Adrenal gland (tissue), 12 donors: Measurements from ENCODE around the gene IGF2. TPM values are rescaled to one million over a fixed set of nuclear protein-coding genes. Genes with fewer than 3 reads are reported as not detected.
"Not testable (repeated sequence)": the region's sequence is repeated elsewhere in the genome, so short reads cannot be mapped to it uniquely, and the experiment has no call there.

Source experiments
- DNase-seq, 7 donors: peaks; one replicate each; pipeline ENCODE4 v3.0.0-alpha.2; 2019 to 2020
- H3K27ac ChIP-seq, 5 donors: fragments of 200-600 bp; sonication (generic) in 4 of 5; 1 replicate in 3 of 5; 2 replicates in 2 of 5; pipeline versions ENCODE4 v1.5.1 to v1.8.0; 2016 to 2020; ENCODE audit warnings: mild to moderate bottlenecking in 1 of 5
- H3K27me3 ChIP-seq: fragments of 200-600 bp; 2 replicates; pipeline ENCODE4 v1.8.0; 2021
- H3K36me3 ChIP-seq, 2 donors: fragments of 200-600 bp; replicated peaks in 1 of 2; 1 replicate in 1 of 2; 2 replicates in 1 of 2; pipeline versions ENCODE4 v1.5.1 to v1.8.0; 2018 to 2022
- H3K4me1 ChIP-seq, 2 donors: fragments of 200-600 bp; replicated peaks in 1 of 2; 1 replicate in 1 of 2; 2 replicates in 1 of 2; pipeline versions ENCODE4 v1.5.1 to v1.8.0; 2018 to 2021
- H3K4me3 ChIP-seq, 4 donors: fragments of 200-600 bp; sonication (generic) in 3 of 4; one replicate each; pipeline ENCODE4 v1.5.1; 2016 to 2018
- H3K9me3 ChIP-seq, 3 donors: fragments of 200-600 bp; sonication (generic) in 1 of 3; replicated peaks in 1 of 3; 1 replicate in 2 of 3; 2 replicates in 1 of 3; pipeline versions ENCODE4 v1.5.1 to v1.8.0; 2016 to 2021
- CTCF ChIP-seq, 6 experiments: fragments of 450-650 bp in 4 of 6; fragments of 200-600 bp in 2 of 6; sonication (generic) in 1 of 6; IDR thresholded peaks; 1 replicate in 5 of 6; 2 replicates in 1 of 6; pipeline versions ENCODE4 v1.5.1 to v1.8.0; 2016 to 2021; ENCODE audit warnings: antibody characterized with exemption in 6 of 6, mild to moderate bottlenecking in 2 of 6, moderate library complexity in 1 of 6
- POLR2A ChIP-seq, 2 donors: fragments of 450-650 bp; IDR thresholded peaks; one replicate each; pipeline ENCODE4 v1.6.1; 2017; ENCODE audit warnings: antibody characterized with exemption in 2 of 2, mild to moderate bottlenecking in 2 of 2, moderate library complexity in 1 of 2
- WGBS, 4 donors: extraction: QIAGEN DNeasy Blood & Tissue Kit in 2 of 4; methylation state at CpG; one replicate each; pipeline versions ENCODE4 v1.1.5 to v1.1.7; 2013 to 2017; 5-methylcytosine and 5-hydroxymethylcytosine counted together
- intact Hi-C, 2 donors: fragments of 100-400 bp; cut with DNase I; formaldehyde crosslinking; loops; one replicate each; pipeline versions ENCODE4 v1.14.1 to v1.15.0; 2022 to 2023
- polyA plus RNA-seq, 3 donors: library from polyadenylated mRNA; stranded (reverse); fragments of 200-250 nt in 2 of 3; fragments of 350-450 nt in 1 of 3; fragmentation: Illumina TruSeq in 1 of 3; extraction: RNeasy Lipid Tissue Mini Kit (QIAGEN cat#74804) in 1 of 3; gene quantifications; one replicate each; pipeline ENCODE4 v1.2.3, GENCODE V29; 2013 to 2014
- total RNA-seq, 9 donors: library from RNA; depleted of rRNA in 4 of 9; stranded (reverse); fragments of >200 nt in 4 of 9; fragments of 120-200 nt in 1 of 9; fragmentation: NEBNext Ultra II Directional in 1 of 9; extraction: Animal tissue kit (Norgen Biotek cat#: 25700) in 1 of 9; gene quantifications; one replicate each; pipeline versions ENCODE4 v1.1.0 to v1.2.4, GENCODE V29; 2013 to 2023
- donor health status: healthy with polysubstance abuse.
- donor health status: Bipolar disorder and iron deficiency.
- donor health status: DM: yes; HTN: yes; CAD: no.
- donor health status: DM: no; HTN: no; CAD: no.
- donor health status: DM: no; HTN: no; CAD: no.
- donor health status: DM: yes; HTN: yes; CAD: no.

Gene IGF2
- total and polyA plus RNA-seq, 12 donors = 41.8 to 693 (median 119) TPM

- no peak for DNase-seq
- intact Hi-C loops = no loop called here
- no peak for TF ChIP-seq CTCF (IDR thresholded peaks at IDR 0.05)
- TF ChIP-seq POLR2A (IDR thresholded peaks at IDR 0.05) = no peak
- Histone ChIP-seq H3K4me1 (no peaks in the 10 kb centered on the region), H3K4me3 (no peak overlapping the region), H3K9me3 (no peaks in the 10 kb centered on the region), H3K27ac (no peak overlapping the region), H3K36me3 (no peaks in the 10 kb centered on the region), H3K27me3 (peaks cover 2% of the 10 kb centered on the region)
- 57 to 72% (median 66%) methylated on average over 10 to 12 of the region's 12 CpGs for WGBS, 4 donors
Measured at GRCh38 chr11:2128511-2129307, 10.5 kb downstream of the IGF2 start.

GRCh38 chr11:2128130-2128510, 11.1 kb downstream of the IGF2 start:
- WGBS, 4 donors = 60 to 75% (median 69%) methylated on average over 3 to 7 of the region's 7 CpGs
- no peak for DNase-seq
- TF ChIP-seq CTCF (IDR thresholded peaks at IDR 0.05) = no peak
- TF ChIP-seq POLR2A (IDR thresholded peaks at IDR 0.05) = no peak
- intact Hi-C loops = no loop called here
- H3K27ac ChIP-seq = no peak overlapping the region
- no peaks in the 10 kb centered on the region for H3K4me1 ChIP-seq
- no peak overlapping the region for H3K4me3 ChIP-seq
- H3K27me3 ChIP-seq = no peaks in the 10 kb centered on the region
- no peaks in the 10 kb centered on the region for H3K9me3 ChIP-seq
- H3K36me3 ChIP-seq = no peaks in the 10 kb centered on the region

GRCh38 chr11:2127482-2128129, 11.6 kb downstream of the IGF2 start:
- Histone ChIP-seq H3K27me3 (peaks cover 1% of the 10 kb centered on the region), H3K27ac (no peak overlapping the region), H3K36me3 (no peaks in the 10 kb centered on the region), H3K4me1 (no peaks in the 10 kb centered on the region), H3K4me3 (no peak overlapping the region), H3K9me3 (no peaks in the 10 kb centered on the region)
- 65 to 71% (median 70%) methylated on average over 4 to 8 of the region's 8 CpGs for WGBS, 4 donors
- TF ChIP-seq CTCF (IDR thresholded peaks at IDR 0.05) = no peak
- TF ChIP-seq POLR2A (IDR thresholded peaks at IDR 0.05) = no peak
- intact Hi-C loops = no loop called here
- no peak for DNase-seq

- 85 to 91% (median 87%) methylated on average over 2 of the region's 2 CpGs for WGBS, 4 donors
- TF ChIP-seq POLR2A (IDR thresholded peaks at IDR 0.05) (no peak), CTCF (IDR thresholded peaks at IDR 0.05) (no peak)
- Histone ChIP-seq H3K9me3 (no peaks in the 10 kb centered on the region), H3K4me1 (no peaks in the 10 kb centered on the region), H3K4me3 (no peak overlapping the region), H3K27me3 (peaks cover 5% of the 10 kb centered on the region), H3K27ac (no peak overlapping the region), H3K36me3 (no peaks in the 10 kb centered on the region)
- intact Hi-C loops = no loop called here
- DNase-seq = no peak
Measured at GRCh38 chr11:2126520-2127085, 12.6 kb downstream of the IGF2 start.

- H3K4me1 ChIP-seq, intact Hi-C loops, DNase-seq, H3K9me3 ChIP-seq, H3K4me3 ChIP-seq, H3K36me3 ChIP-seq, H3K27ac ChIP-seq: not testable (repeated sequence)
- 83 to 88% (median 87%) methylated on average over 8 to 9 of the region's 10 CpGs for WGBS, 4 donors
- peaks cover 13% of the 10 kb centered on the region for H3K27me3 ChIP-seq
Measured at GRCh38 chr11:2124736-2125484, 14.3 kb downstream of the IGF2 start.
